Esophagus squamous epithelium (tissue), 5 donors: ENCODE measurements around the gene NEMP1. TPM values are rescaled to one million over a fixed set of nuclear protein-coding genes. Genes with fewer than 3 reads are reported as not detected.

Experiments used
- DNase-seq: peaks from one replicate; lab custom pipeline; 2025; lab: John Stamatoyannopoulos, UW
- H3K27ac ChIP-seq, 4 donors: fragments of 200-600 bp; sonication (generic); one replicate each; pipeline ENCODE4 v1.5.1; 2016 to 2019; ENCODE audit warnings: mild to moderate bottlenecking in 1 of 4
- H3K27me3 ChIP-seq, 4 donors: fragments of 200-600 bp; sonication (generic); 1 replicate in 3 of 4; 2 replicates in 1 of 4; pipeline versions ENCODE4 v1.5.1 to v1.6.0; 2017 to 2021; ENCODE audit warnings: antibody characterized with exemption in 1 of 4
- H3K36me3 ChIP-seq, 3 donors: fragments of 200-600 bp; sonication (generic); one replicate each; pipeline ENCODE4 v1.5.1; 2016 to 2019
- H3K4me1 ChIP-seq, 3 donors: fragments of 200-600 bp; sonication (generic); one replicate each; pipeline ENCODE4 v1.5.1; 2017 to 2019
- H3K4me3 ChIP-seq, 4 donors: fragments of 200-600 bp; sonication (generic); 1 replicate in 3 of 4; 2 replicates in 1 of 4; pipeline ENCODE4 v1.5.1; 2016 to 2019; ENCODE audit warnings: mild to moderate bottlenecking in 2 of 4, moderate library complexity in 1 of 4
- H3K9me3 ChIP-seq, 3 donors: fragments of 200-600 bp; sonication (generic); one replicate each; pipeline ENCODE4 v1.5.1; 2016 to 2019
- CTCF ChIP-seq, 6 experiments: fragments of 450-650 bp in 4 of 6; fragments of 200-600 bp in 2 of 6; sonication (generic) in 2 of 6; IDR thresholded peaks; one replicate each; pipeline ENCODE4 v1.5.1; 2016 to 2019; ENCODE audit warnings: antibody characterized with exemption in 6 of 6, mild to moderate bottlenecking in 4 of 6, moderate library complexity in 4 of 6
- POLR2A ChIP-seq, 4 donors: fragments of 450-650 bp; IDR thresholded peaks; one replicate each; pipeline ENCODE4 v1.6.1; 2017; ENCODE audit warnings: antibody characterized with exemption in 4 of 4, mild to moderate bottlenecking in 4 of 4, moderate library complexity in 3 of 4
- WGBS, 2 donors: methylation state at CpG; one replicate each; pipeline ENCODE4 v1.1.5; 2018; 5-methylcytosine and 5-hydroxymethylcytosine counted together
- intact Hi-C: fragments of 100-400 bp; cut with DNase I; formaldehyde crosslinking; loops from one replicate; pipeline ENCODE4 v1.15.0; 2022
- total RNA-seq, 4 donors: library from RNA; depleted of rRNA; stranded (reverse); fragments of >200 nt; gene quantifications; one replicate each; pipeline ENCODE4 v1.1.0, GENCODE V29; 2016
- donor health status: DM: yes; HTN: yes; CAD: no.

Gene NEMP1
- total RNA-seq, 4 donors from 2014 or later = 4.1 to 7.6 (median 6.7) TPM

- 83 to 94% methylated on average over 4 of the region's 4 CpGs for WGBS, 2 donors
- intact Hi-C loops = no loop called here
- Histone ChIP-seq H3K9me3 (no peaks in the 10 kb centered on the region), H3K4me1 (no peaks in the 10 kb centered on the region), H3K36me3 (no peaks in the 10 kb centered on the region), H3K4me3 (no peak overlapping the region), H3K27me3 (peaks cover 0 to 19% (median 0%) of the 10 kb centered on the region in 4 donors), H3K27ac (no peak overlapping the region)
- DNase-seq = no peak
- TF ChIP-seq CTCF (IDR thresholded peaks at IDR 0.05) = no peak
- no peak for TF ChIP-seq POLR2A (IDR thresholded peaks at IDR 0.05)
These were observed 38.4 kb downstream of the NEMP1 start for GRCh38 chr12:57040211-57040610.

GRCh38 chr12:57039016-57039798, 39.4 kb downstream of the NEMP1 start:
- 73 to 76% methylated on average over 9 of the region's 9 CpGs for WGBS, 2 donors
- Histone ChIP-seq H3K36me3 (no peaks in the 10 kb centered on the region), H3K4me3 (no peak overlapping the region), H3K27ac (no peak overlapping the region), H3K4me1 (no peaks in the 10 kb centered on the region), H3K9me3 (no peaks in the 10 kb centered on the region), H3K27me3 (peaks cover 0 to 17% (median 0%) of the 10 kb centered on the region in 4 donors)
- no peak for DNase-seq
- TF ChIP-seq POLR2A (IDR thresholded peaks at IDR 0.05) (no peak), CTCF (IDR thresholded peaks at IDR 0.05) (no peak)
- intact Hi-C loops = no loop called here

GRCh38 chr12:57037264-57037663, 41.3 kb downstream of the NEMP1 start:
- H3K27ac ChIP-seq = no peak overlapping the region
- TF ChIP-seq POLR2A (IDR thresholded peaks at IDR 0.05) (no peak), CTCF (IDR thresholded peaks at IDR 0.05) (no peak)
- no peaks in the 10 kb centered on the region for H3K36me3 ChIP-seq
- WGBS, 2 donors = 57 to 80% methylated on average over 3 of the region's 3 CpGs
- no peak for DNase-seq
- peaks cover 0 to 3% (median 0%) of the 10 kb centered on the region in 4 donors for H3K27me3 ChIP-seq
- H3K9me3 ChIP-seq = no peaks in the 10 kb centered on the region
- intact Hi-C loops = no loop called here
- H3K4me1 ChIP-seq = peaks cover 0 to 8% (median 0%) of the 10 kb centered on the region in 3 donors
- no peak overlapping the region for H3K4me3 ChIP-seq

- H3K4me1 ChIP-seq = peaks cover 0 to 25% (median 7%) of the 10 kb centered on the region in 3 donors
- no peaks in the 10 kb centered on the region for H3K27me3 ChIP-seq
- no peak for TF ChIP-seq POLR2A (IDR thresholded peaks at IDR 0.05)
- no peak for TF ChIP-seq CTCF (IDR thresholded peaks at IDR 0.05)
- H3K9me3 ChIP-seq = no peaks in the 10 kb centered on the region
- H3K27ac ChIP-seq = no peak overlapping the region
- no peaks in the 10 kb centered on the region for H3K36me3 ChIP-seq
- WGBS, 2 donors = 36 to 51% methylated on average over 3 of the region's 3 CpGs
- H3K4me3 ChIP-seq = no peak overlapping the region
- no peak for DNase-seq
- intact Hi-C loops = no loop called here
These were observed 45.2 kb downstream of the NEMP1 start for GRCh38 chr12:57033431-57033830.

- no peaks in the 10 kb centered on the region for H3K9me3 ChIP-seq
- no peaks in the 10 kb centered on the region for H3K27me3 ChIP-seq
- no peak for DNase-seq
- intact Hi-C loops = no loop called here
- H3K4me3 ChIP-seq = no peak overlapping the region
- TF ChIP-seq CTCF (IDR thresholded peaks at IDR 0.05) = no peak
- TF ChIP-seq POLR2A (IDR thresholded peaks at IDR 0.05) = no peak
- H3K36me3 ChIP-seq = no peaks in the 10 kb centered on the region
- WGBS, 2 donors = 67 to 77% methylated on average over 7 of the region's 7 CpGs
- peak overlapping the region in 2 of 4 donors; percentile 34 to 58 for H3K27ac ChIP-seq
- peaks cover 0 to 25% (median 7%) of the 10 kb centered on the region in 3 donors for H3K4me1 ChIP-seq
These were observed 46.8 kb downstream of the NEMP1 start for GRCh38 chr12:57031789-57032188.
